ENCODE results near the gene SPOCK1.

The SPOCK1 gene

GRCh38 chr5:137054792-137055191 is 444.3 kb downstream of the SPOCK1 start:
- H3K4me3 ChIP-seq (ENCODE audit: low read length) = no peak overlapping the region
- H3K36me3 ChIP-seq (ENCODE audit: insufficient read depth, low read depth, low read length) = no peaks in the 10 kb centered on the region
- H3K4me1 ChIP-seq (ENCODE audit: insufficient read depth, low read length) = no peaks in the 10 kb centered on the region
- no peaks in the 10 kb centered on the region for H3K9me3 ChIP-seq (ENCODE audit: insufficient read depth, low read depth, low read length)
- H3K27ac ChIP-seq (ENCODE audit: low read length) = no peak overlapping the region
- H3K27me3 ChIP-seq (ENCODE audit: insufficient read depth, low read length) = no peaks in the 10 kb centered on the region
- no peak overlapping the region for H3K9ac ChIP-seq (ENCODE audit: low read depth, low read length)

- H3K4me1 ChIP-seq (ENCODE audit: insufficient read depth, low read length) = no peaks in the 10 kb centered on the region
- no peaks in the 10 kb centered on the region for H3K27me3 ChIP-seq (ENCODE audit: insufficient read depth, low read length)
- H3K36me3 ChIP-seq (ENCODE audit: insufficient read depth, low read depth, low read length) = no peaks in the 10 kb centered on the region
- no peak overlapping the region for H3K9ac ChIP-seq (ENCODE audit: low read depth, low read length)
- H3K9me3 ChIP-seq (ENCODE audit: insufficient read depth, low read depth, low read length) = no peaks in the 10 kb centered on the region
- no peak overlapping the region for H3K4me3 ChIP-seq (ENCODE audit: low read length)
- no peak overlapping the region for H3K27ac ChIP-seq (ENCODE audit: low read length)
Measured at GRCh38 chr5:137054335-137054734, 444.8 kb downstream of the SPOCK1 start.

GRCh38 chr5:137051161-137051560 is 448.0 kb downstream of the SPOCK1 start:
- Histone ChIP-seq H3K4me1 (ENCODE audit: insufficient read depth, low read length) (no peaks in the 10 kb centered on the region), H3K9ac (ENCODE audit: low read depth, low read length) (no peak overlapping the region), H3K27me3 (ENCODE audit: insufficient read depth, low read length) (no peaks in the 10 kb centered on the region), H3K9me3 (ENCODE audit: insufficient read depth, low read depth, low read length) (no peaks in the 10 kb centered on the region), H3K36me3 (ENCODE audit: insufficient read depth, low read depth, low read length) (no peaks in the 10 kb centered on the region), H3K27ac (ENCODE audit: low read length) (no peak overlapping the region), H3K4me3 (ENCODE audit: low read length) (no peak overlapping the region)

GRCh38 chr5:137040641-137041340 is 458.3 kb downstream of the SPOCK1 start:
- Histone ChIP-seq H3K9me3 (ENCODE audit: insufficient read depth, low read depth, low read length) (no peaks in the 10 kb centered on the region), H3K4me3 (ENCODE audit: low read length) (no peak overlapping the region), H3K27me3 (ENCODE audit: insufficient read depth, low read length) (no peaks in the 10 kb centered on the region), H3K36me3 (ENCODE audit: insufficient read depth, low read depth, low read length) (no peaks in the 10 kb centered on the region), H3K4me1 (ENCODE audit: insufficient read depth, low read length) (peaks cover 16% of the 10 kb centered on the region; the same call in 1 of the 2 replicates), H3K9ac (ENCODE audit: low read depth, low read length) (no peak overlapping the region), H3K27ac (ENCODE audit: low read length) (no peak overlapping the region)

- Histone ChIP-seq H3K27ac (ENCODE audit: low read length) (no peak overlapping the region), H3K4me3 (ENCODE audit: low read length) (no peak overlapping the region), H3K36me3 (ENCODE audit: insufficient read depth, low read depth, low read length) (no peaks in the 10 kb centered on the region), H3K9ac (ENCODE audit: low read depth, low read length) (no peak overlapping the region), H3K27me3 (ENCODE audit: insufficient read depth, low read length) (no peaks in the 10 kb centered on the region), H3K9me3 (ENCODE audit: insufficient read depth, low read depth, low read length) (no peaks in the 10 kb centered on the region), H3K4me1 (ENCODE audit: insufficient read depth, low read length) (peaks cover 20% of the 10 kb centered on the region; the same call in 1 of the 2 replicates)
Measured at GRCh38 chr5:137040024-137040423, 459.1 kb downstream of the SPOCK1 start.

- H3K4me1 ChIP-seq (ENCODE audit: insufficient read depth, low read length) = peaks cover 23% of the 10 kb centered on the region; the same call in 1 of the 2 replicates
- H3K4me3 ChIP-seq (ENCODE audit: low read length) = no peak overlapping the region
- H3K9ac ChIP-seq (ENCODE audit: low read depth, low read length) = no peak overlapping the region
- H3K27ac ChIP-seq (ENCODE audit: low read length) = no peak overlapping the region
- H3K27me3 ChIP-seq (ENCODE audit: insufficient read depth, low read length) = no peaks in the 10 kb centered on the region
- H3K36me3 ChIP-seq (ENCODE audit: insufficient read depth, low read depth, low read length) = no peaks in the 10 kb centered on the region
- H3K9me3 ChIP-seq (ENCODE audit: insufficient read depth, low read depth, low read length) = no peaks in the 10 kb centered on the region
Measured at GRCh38 chr5:137037848-137038247, 461.3 kb downstream of the SPOCK1 start.

- no peak overlapping the region for H3K4me3 ChIP-seq (ENCODE audit: low read length)
- H3K4me1 ChIP-seq (ENCODE audit: insufficient read depth, low read length) = peaks cover 27% of the 10 kb centered on the region; the same call in 1 of the 2 replicates
- H3K9me3 ChIP-seq (ENCODE audit: insufficient read depth, low read depth, low read length) = no peaks in the 10 kb centered on the region
- no peak overlapping the region for H3K9ac ChIP-seq (ENCODE audit: low read depth, low read length)
- H3K27me3 ChIP-seq (ENCODE audit: insufficient read depth, low read length) = no peaks in the 10 kb centered on the region
- H3K36me3 ChIP-seq (ENCODE audit: insufficient read depth, low read depth, low read length) = no peaks in the 10 kb centered on the region
- H3K27ac ChIP-seq (ENCODE audit: low read length) = no peak overlapping the region
Measured at GRCh38 chr5:137036640-137037039, 462.5 kb downstream of the SPOCK1 start.

- no peak overlapping the region for H3K4me3 ChIP-seq (ENCODE audit: low read length)
- H3K27me3 ChIP-seq (ENCODE audit: insufficient read depth, low read length) = no peaks in the 10 kb centered on the region
- H3K4me1 ChIP-seq (ENCODE audit: insufficient read depth, low read length) = peaks cover 27% of the 10 kb centered on the region; the same call in 1 of the 2 replicates
- H3K36me3 ChIP-seq (ENCODE audit: insufficient read depth, low read depth, low read length) = no peaks in the 10 kb centered on the region
- no peak overlapping the region for H3K27ac ChIP-seq (ENCODE audit: low read length)
- no peaks in the 10 kb centered on the region for H3K9me3 ChIP-seq (ENCODE audit: insufficient read depth, low read depth, low read length)
- no peak overlapping the region for H3K9ac ChIP-seq (ENCODE audit: low read depth, low read length)
Measured at GRCh38 chr5:137035480-137035878, 463.6 kb downstream of the SPOCK1 start.

GRCh38 chr5:137034764-137035479 is 464.2 kb downstream of the SPOCK1 start:
- Histone ChIP-seq H3K4me1 (ENCODE audit: insufficient read depth, low read length) (peaks cover 27% of the 10 kb centered on the region; the same call in 1 of the 2 replicates), H3K27me3 (ENCODE audit: insufficient read depth, low read length) (no peaks in the 10 kb centered on the region), H3K9ac (ENCODE audit: low read depth, low read length) (no peak overlapping the region), H3K27ac (ENCODE audit: low read length) (no peak overlapping the region), H3K36me3 (ENCODE audit: insufficient read depth, low read depth, low read length) (no peaks in the 10 kb centered on the region), H3K9me3 (ENCODE audit: insufficient read depth, low read depth, low read length) (no peaks in the 10 kb centered on the region), H3K4me3 (ENCODE audit: low read length) (no peak overlapping the region)

GRCh38 chr5:137034213-137034612 is 464.9 kb downstream of the SPOCK1 start:
- Histone ChIP-seq H3K4me1 (ENCODE audit: insufficient read depth, low read length) (peaks cover 25% of the 10 kb centered on the region; the same call in 1 of the 2 replicates), H3K36me3 (ENCODE audit: insufficient read depth, low read depth, low read length) (no peaks in the 10 kb centered on the region), H3K27ac (ENCODE audit: low read length) (no peak overlapping the region), H3K4me3 (ENCODE audit: low read length) (no peak overlapping the region), H3K27me3 (ENCODE audit: insufficient read depth, low read length) (no peaks in the 10 kb centered on the region), H3K9me3 (ENCODE audit: insufficient read depth, low read depth, low read length) (no peaks in the 10 kb centered on the region), H3K9ac (ENCODE audit: low read depth, low read length) (no peak overlapping the region)

- H3K27ac ChIP-seq (ENCODE audit: low read length) = no peak overlapping the region
- peaks cover 22% of the 10 kb centered on the region; the same call in 1 of the 2 replicates for H3K4me1 ChIP-seq (ENCODE audit: insufficient read depth, low read length)
Measured at GRCh38 chr5:137032929-137033328, 466.2 kb downstream of the SPOCK1 start.

GRCh38 chr5:137027758-137028157 is 471.4 kb downstream of the SPOCK1 start:
- Histone ChIP-seq H3K36me3 (ENCODE audit: insufficient read depth, low read depth, low read length) (no peaks in the 10 kb centered on the region), H3K4me1 (ENCODE audit: insufficient read depth, low read length) (peaks cover 3% of the 10 kb centered on the region; the same call in 1 of the 2 replicates), H3K9me3 (ENCODE audit: insufficient read depth, low read depth, low read length) (no peaks in the 10 kb centered on the region), H3K27me3 (ENCODE audit: insufficient read depth, low read length) (no peaks in the 10 kb centered on the region), H3K4me3 (ENCODE audit: low read length) (no peak overlapping the region), H3K9ac (ENCODE audit: low read depth, low read length) (no peak overlapping the region), H3K27ac (ENCODE audit: low read length) (no peak overlapping the region)

More at GRCh38 chr5:137032929-137033328, 466.2 kb downstream of the SPOCK1 start:
- Histone ChIP-seq H3K9ac (ENCODE audit: low read depth, low read length) (no peak overlapping the region), H3K27me3 (ENCODE audit: insufficient read depth, low read length) (no peaks in the 10 kb centered on the region), H3K9me3 (ENCODE audit: insufficient read depth, low read depth, low read length) (no peaks in the 10 kb centered on the region), H3K4me3 (ENCODE audit: low read length) (no peak overlapping the region), H3K36me3 (ENCODE audit: insufficient read depth, low read depth, low read length) (no peaks in the 10 kb centered on the region)

All from iPS-20b (cell line).